Activated CD4-positive, alpha-beta memory T cell treated with anti-CD3 and anti-CD28 coated beads, Interleukin-2, amount 10 ng/mL, durations not matched to agents 7 days and 5 days (primary cell): ENCODE measurements around the gene P2RY8. TPM values are rescaled to one million over a fixed set of nuclear protein-coding genes. Genes with fewer than 3 reads are reported as not detected.

Experiments used
- CTCF ChIA-PET: fragments of 350-600 bp; sonication (Branson Sonifier 250); formaldehyde crosslinking; loops from one replicate; lab custom pipeline; 2021; ENCODE audit warnings: antibody characterized with exemption, inconsistent platforms; lab: Charles Lee
- POLR2A ChIA-PET: fragments of 350-600 bp; sonication (Branson Sonifier 250); formaldehyde crosslinking; loops from one replicate; lab custom pipeline; 2021; ENCODE audit warnings: antibody characterized with exemption; lab: Charles Lee
- DNase-seq: peaks from one replicate; pipeline ENCODE4 v3.0.0-alpha.2; 2020
- H3K27ac Mint-ChIP-seq: one replicate; pipeline ENCODE4 v1.8.0; 2021; ENCODE audit warnings: mild to moderate bottlenecking, mixed read lengths
- H3K27me3 Mint-ChIP-seq: one replicate; pipeline ENCODE4 v1.8.0; 2021; ENCODE audit warnings: mixed read lengths
- H3K36me3 Mint-ChIP-seq: one replicate; pipeline ENCODE4 v1.8.0; 2021; ENCODE audit warnings: low read depth, mixed read lengths
- H3K4me1 Mint-ChIP-seq: one replicate; pipeline ENCODE4 v1.8.0; 2021; ENCODE audit warnings: mixed read lengths
- H3K4me3 Mint-ChIP-seq: one replicate; pipeline ENCODE4 v1.8.0; 2021; ENCODE audit warnings: mild to moderate bottlenecking, mixed read lengths
- H3K9me3 Mint-ChIP-seq: one replicate; pipeline ENCODE4 v1.8.0; 2021; ENCODE audit warnings: mixed read lengths
- total RNA-seq, 2 experiments: library from RNA; stranded (reverse); gene quantifications; one replicate each; pipeline ENCODE4 v1.2.3, GENCODE V29; 2021

Gene P2RY8
- total RNA-seq, 2 experiments from 2014 or later = 177 to 180 TPM

- peaks cover 89% of the 10 kb centered on the region for H3K4me1 Mint-ChIP-seq
- H3K27ac Mint-ChIP-seq = peak overlapping the region; percentile 92
- CTCF ChIA-PET = no interaction called here
- H3K27me3 Mint-ChIP-seq = no peaks in the 10 kb centered on the region
- POLR2A ChIA-PET = no interaction called here
- peak; percentile 89 for DNase-seq
- peaks cover 2% of the 10 kb centered on the region for H3K9me3 Mint-ChIP-seq
- H3K36me3 Mint-ChIP-seq = peaks cover 89% of the 10 kb centered on the region
- H3K4me3 Mint-ChIP-seq = peak overlapping the region; percentile 85
Measured at GRCh38 chrX:1468250-1468772, 68.7 kb downstream of the P2RY8 start.

- CTCF ChIA-PET = no interaction called here
- peak overlapping the region; percentile 92 for H3K27ac Mint-ChIP-seq
- DNase-seq = peak; percentile 66
- POLR2A ChIA-PET = no interaction called here
- H3K9me3 Mint-ChIP-seq = peaks cover 1% of the 10 kb centered on the region
- peaks cover 83% of the 10 kb centered on the region for H3K36me3 Mint-ChIP-seq
- peaks cover 90% of the 10 kb centered on the region for H3K4me1 Mint-ChIP-seq
- no peaks in the 10 kb centered on the region for H3K27me3 Mint-ChIP-seq
- H3K4me3 Mint-ChIP-seq = peak overlapping the region; percentile 85
Measured at GRCh38 chrX:1466971-1467561, 69.9 kb downstream of the P2RY8 start.

GRCh38 chrX:1466232-1466661 lies 70.7 kb downstream of the P2RY8 start:
- Mint-ChIP-seq H3K4me3 (peak overlapping the region; percentile 85), H3K27ac (peak overlapping the region; percentile 92), H3K36me3 (peaks cover 76% of the 10 kb centered on the region), H3K27me3 (no peaks in the 10 kb centered on the region), H3K4me1 (peaks cover 88% of the 10 kb centered on the region), H3K9me3 (no peaks in the 10 kb centered on the region)
- ChIA-PET CTCF (no interaction called here), POLR2A (no interaction called here)
- DNase-seq = peak; percentile 17

GRCh38 chrX:1465286-1466231 lies 71.4 kb downstream of the P2RY8 start:
- Mint-ChIP-seq H3K4me1 (peaks cover 88% of the 10 kb centered on the region), H3K4me3 (peak overlapping the region; percentile 85), H3K9me3 (no peaks in the 10 kb centered on the region), H3K27me3 (no peaks in the 10 kb centered on the region), H3K27ac (peak overlapping the region; percentile 92), H3K36me3 (peaks cover 71% of the 10 kb centered on the region)
- CTCF ChIA-PET = no interaction called here
- DNase-seq = peak; percentile 15
- POLR2A ChIA-PET = no interaction called here

- ChIA-PET CTCF (no interaction called here), POLR2A (no interaction called here)
- DNase-seq = peak; percentile 32
- Mint-ChIP-seq H3K4me1 (peaks cover 83% of the 10 kb centered on the region), H3K36me3 (peaks cover 66% of the 10 kb centered on the region), H3K9me3 (no peaks in the 10 kb centered on the region), H3K4me3 (peak overlapping the region; percentile 85), H3K27ac (peak overlapping the region; percentile 92), H3K27me3 (no peaks in the 10 kb centered on the region)
Measured at GRCh38 chrX:1464971-1465285, 72.1 kb downstream of the P2RY8 start.

GRCh38 chrX:1464041-1464970 lies 72.7 kb downstream of the P2RY8 start:
- Mint-ChIP-seq H3K27ac (peak overlapping the region; percentile 92), H3K27me3 (no peaks in the 10 kb centered on the region), H3K9me3 (no peaks in the 10 kb centered on the region), H3K36me3 (peaks cover 60% of the 10 kb centered on the region), H3K4me3 (peak overlapping the region; percentile 85), H3K4me1 (peaks cover 76% of the 10 kb centered on the region)
- peak; percentile 68 for DNase-seq
- POLR2A ChIA-PET = no interaction called here
- CTCF ChIA-PET = no interaction called here

- DNase-seq = peak; percentile 18
- Mint-ChIP-seq H3K9me3 (no peaks in the 10 kb centered on the region), H3K27ac (peak overlapping the region; percentile 92), H3K4me3 (peak overlapping the region; percentile 85), H3K27me3 (no peaks in the 10 kb centered on the region), H3K36me3 (peaks cover 56% of the 10 kb centered on the region), H3K4me1 (peaks cover 73% of the 10 kb centered on the region)
- ChIA-PET POLR2A (no interaction called here), CTCF (no interaction called here)
Measured at GRCh38 chrX:1463581-1463980, 73.4 kb downstream of the P2RY8 start.

- H3K4me1 Mint-ChIP-seq = peaks cover 66% of the 10 kb centered on the region
- H3K27ac Mint-ChIP-seq = peak overlapping the region; percentile 92
Measured at GRCh38 chrX:1462596-1463251, 74.3 kb downstream of the P2RY8 start.

GRCh38 chrX:1462110-1462509 lies 74.9 kb downstream of the P2RY8 start:
- peaks cover 60% of the 10 kb centered on the region for H3K4me1 Mint-ChIP-seq
- H3K27ac Mint-ChIP-seq = peak overlapping the region; percentile 92
- H3K4me3 Mint-ChIP-seq = peak overlapping the region; percentile 49
- POLR2A ChIA-PET = no interaction called here
- H3K36me3 Mint-ChIP-seq = peaks cover 43% of the 10 kb centered on the region
- H3K27me3 Mint-ChIP-seq = no peaks in the 10 kb centered on the region
- no peak for DNase-seq
- CTCF ChIA-PET = no interaction called here
- H3K9me3 Mint-ChIP-seq = no peaks in the 10 kb centered on the region

More at GRCh38 chrX:1462596-1463251, 74.3 kb downstream of the P2RY8 start:
- Mint-ChIP-seq H3K9me3 (no peaks in the 10 kb centered on the region), H3K4me3 (peak overlapping the region; percentile 85), H3K36me3 (peaks cover 48% of the 10 kb centered on the region), H3K27me3 (no peaks in the 10 kb centered on the region)
- POLR2A ChIA-PET = no interaction called here
- CTCF ChIA-PET = no interaction called here
- DNase-seq = peak; percentile 88

- ChIA-PET CTCF (no interaction called here), POLR2A (no interaction called here)
- H3K27me3 Mint-ChIP-seq = no peaks in the 10 kb centered on the region
- peaks cover 26% of the 10 kb centered on the region for H3K4me1 Mint-ChIP-seq
- H3K36me3 Mint-ChIP-seq = no peaks in the 10 kb centered on the region
- no peak overlapping the region for H3K4me3 Mint-ChIP-seq
- no peaks in the 10 kb centered on the region for H3K9me3 Mint-ChIP-seq
- DNase-seq = no peak
- H3K27ac Mint-ChIP-seq = peak overlapping the region; percentile 4
Measured at GRCh38 chrX:1455948-1456280, 81.1 kb downstream of the P2RY8 start.

GRCh38 chrX:1453951-1454785 lies 82.8 kb downstream of the P2RY8 start:
- peak; percentile 93 for DNase-seq
- peak overlapping the region; percentile 68 for H3K4me3 Mint-ChIP-seq
- POLR2A ChIA-PET = no interaction called here
- H3K9me3 Mint-ChIP-seq = peaks cover 8% of the 10 kb centered on the region
- peak overlapping the region; percentile 79 for H3K27ac Mint-ChIP-seq
- CTCF ChIA-PET = no interaction called here
- H3K36me3 Mint-ChIP-seq = peaks cover 10% of the 10 kb centered on the region
- peaks cover 30% of the 10 kb centered on the region for H3K4me1 Mint-ChIP-seq
- no peaks in the 10 kb centered on the region for H3K27me3 Mint-ChIP-seq

GRCh38 chrX:1453395-1453783 lies 83.6 kb downstream of the P2RY8 start:
- Mint-ChIP-seq H3K27ac (peak overlapping the region; percentile 95), H3K36me3 (peaks cover 18% of the 10 kb centered on the region), H3K9me3 (peaks cover 16% of the 10 kb centered on the region), H3K4me3 (peak overlapping the region; percentile 83), H3K27me3 (no peaks in the 10 kb centered on the region), H3K4me1 (peaks cover 38% of the 10 kb centered on the region)
- POLR2A ChIA-PET = no interaction called here
- CTCF ChIA-PET = no interaction called here
- DNase-seq = no peak
